Measurements from ENCODE around the gene MX2.

The MX2 gene

GRCh38 chr21:41458121-41458520 lies 96.3 kb downstream of the MX2 start:
- TF ChIP-seq ZBTB7A (IDR thresholded peaks at IDR 0.05; ENCODE audit: low read depth) = no peak
- TF ChIP-seq TAF1 (IDR thresholded peaks at IDR 0.05; ENCODE audit: low read depth) = no peak
- no peak for TF ChIP-seq CEBPB (IDR thresholded peaks at IDR 0.05)
- TF ChIP-seq MAX (IDR thresholded peaks at IDR 0.05) = no peak
- TF ChIP-seq EP300 (IDR thresholded peaks at IDR 0.05; ENCODE audit: borderline replicate concordance) = no peak
- no peak for TF ChIP-seq USF1 (IDR thresholded peaks at IDR 0.05)
- TF ChIP-seq EGR1 (IDR thresholded peaks at IDR 0.05) = no peak
- TF ChIP-seq TEAD4 (IDR thresholded peaks at IDR 0.05) = no peak
- TF ChIP-seq YY1 (IDR thresholded peaks at IDR 0.05; ENCODE audit: low read depth) = no peak
- TF ChIP-seq TCF12 (IDR thresholded peaks at IDR 0.05; ENCODE audit: low read depth) = no peak
- TF ChIP-seq, protein P1, sequence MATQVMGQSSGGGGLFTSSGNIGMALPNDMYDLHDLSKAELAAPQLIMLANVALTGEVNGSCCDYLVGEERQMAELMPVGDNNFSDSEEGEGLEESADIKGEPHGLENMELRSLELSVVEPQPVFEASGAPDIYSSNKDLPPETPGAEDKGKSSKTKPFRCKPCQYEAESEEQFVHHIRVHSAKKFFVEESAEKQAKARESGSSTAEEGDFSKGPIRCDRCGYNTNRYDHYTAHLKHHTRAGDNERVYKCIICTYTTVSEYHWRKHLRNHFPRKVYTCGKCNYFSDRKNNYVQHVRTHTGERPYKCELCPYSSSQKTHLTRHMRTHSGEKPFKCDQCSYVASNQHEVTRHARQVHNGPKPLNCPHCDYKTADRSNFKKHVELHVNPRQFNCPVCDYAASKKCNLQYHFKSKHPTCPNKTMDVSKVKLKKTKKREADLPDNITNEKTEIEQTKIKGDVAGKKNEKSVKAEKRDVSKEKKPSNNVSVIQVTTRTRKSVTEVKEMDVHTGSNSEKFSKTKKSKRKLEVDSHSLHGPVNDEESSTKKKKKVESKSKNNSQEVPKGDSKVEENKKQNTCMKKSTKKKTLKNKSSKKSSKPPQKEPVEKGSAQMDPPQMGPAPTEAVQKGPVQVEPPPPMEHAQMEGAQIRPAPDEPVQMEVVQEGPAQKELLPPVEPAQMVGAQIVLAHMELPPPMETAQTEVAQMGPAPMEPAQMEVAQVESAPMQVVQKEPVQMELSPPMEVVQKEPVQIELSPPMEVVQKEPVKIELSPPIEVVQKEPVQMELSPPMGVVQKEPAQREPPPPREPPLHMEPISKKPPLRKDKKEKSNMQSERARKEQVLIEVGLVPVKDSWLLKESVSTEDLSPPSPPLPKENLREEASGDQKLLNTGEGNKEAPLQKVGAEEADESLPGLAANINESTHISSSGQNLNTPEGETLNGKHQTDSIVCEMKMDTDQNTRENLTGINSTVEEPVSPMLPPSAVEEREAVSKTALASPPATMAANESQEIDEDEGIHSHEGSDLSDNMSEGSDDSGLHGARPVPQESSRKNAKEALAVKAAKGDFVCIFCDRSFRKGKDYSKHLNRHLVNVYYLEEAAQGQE (IDR thresholded peaks at IDR 0.05; ENCODE audit: low read depth) = no peak
- no peak for TF ChIP-seq CREB1 (IDR thresholded peaks at IDR 0.05; ENCODE audit: low read depth)
- TF ChIP-seq NFIC (IDR thresholded peaks at IDR 0.05) = no peak
- no peak for TF ChIP-seq FOXM1 (IDR thresholded peaks at IDR 0.05; ENCODE audit: borderline replicate concordance, low read depth)
- no peak for TF ChIP-seq RAD21 (IDR thresholded peaks at IDR 0.05; ENCODE audit: low read depth)

DNA sequence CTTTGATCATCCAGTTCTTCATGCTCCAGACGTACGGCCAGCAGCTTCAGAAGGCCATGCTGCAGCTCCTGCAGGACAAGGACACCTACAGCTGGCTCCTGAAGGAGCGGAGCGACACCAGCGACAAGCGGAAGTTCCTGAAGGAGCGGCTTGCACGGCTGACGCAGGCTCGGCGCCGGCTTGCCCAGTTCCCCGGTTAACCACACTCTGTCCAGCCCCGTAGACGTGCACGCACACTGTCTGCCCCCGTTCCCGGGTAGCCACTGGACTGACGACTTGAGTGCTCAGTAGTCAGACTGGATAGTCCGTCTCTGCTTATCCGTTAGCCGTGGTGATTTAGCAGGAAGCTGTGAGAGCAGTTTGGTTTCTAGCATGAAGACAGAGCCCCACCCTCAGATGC lies 96.7 kb downstream of the MX2 start:
- no peak for TF ChIP-seq EP300 (IDR thresholded peaks at IDR 0.05; ENCODE audit: borderline replicate concordance)

Data from Ishikawa (cell line).